ENCODE results near the gene ADAMTS2.

DNA sequence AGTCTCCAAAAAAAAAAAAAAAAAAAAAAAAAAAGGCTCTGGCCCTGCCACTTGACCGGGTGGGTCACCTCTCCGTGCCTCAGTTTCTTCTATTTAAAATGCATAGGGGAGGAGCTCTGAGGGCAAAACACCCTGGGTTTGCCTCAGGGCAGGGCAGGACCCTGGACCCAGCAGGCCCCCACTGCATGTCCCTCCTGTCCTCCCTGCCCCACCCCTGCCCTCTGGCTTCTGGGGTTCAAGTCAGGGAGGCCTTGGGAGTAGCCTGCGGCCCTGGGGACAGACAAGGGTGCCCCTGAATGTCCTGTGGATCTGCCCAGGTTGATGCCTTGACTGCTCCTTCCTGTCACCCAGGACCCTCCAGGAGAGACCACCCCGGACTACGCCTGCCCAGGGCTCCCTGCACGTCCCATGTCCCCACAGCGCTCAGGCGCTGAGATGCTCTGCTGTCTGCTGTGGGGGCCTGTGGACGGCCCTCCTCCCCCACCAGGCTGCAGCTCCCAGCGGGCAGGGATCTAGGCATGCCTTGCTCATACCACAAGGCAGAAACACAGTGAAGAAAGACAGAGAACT is 35.4 kb downstream of the ADAMTS2 start:
- TF ChIP-seq SRF (IDR thresholded peaks at IDR 0.05; ENCODE audit: low read depth, low read length), result no peak
- no peak for TF ChIP-seq JUN (IDR thresholded peaks at IDR 0.05; ENCODE audit: low read depth, low read length)
- TF ChIP-seq YY1 (IDR thresholded peaks at IDR 0.05; ENCODE audit: low read depth, low read length), result no peak
- TF ChIP-seq ZNF274 (IDR thresholded peaks at IDR 0.05; ENCODE audit: borderline replicate concordance, extremely low read depth, low read length), result no peak
- TF ChIP-seq CBX8 (IDR thresholded peaks at IDR 0.05; ENCODE audit: borderline replicate concordance, low read depth, low read length), result no peak
- no peak for TF ChIP-seq TEAD4 (IDR thresholded peaks at IDR 0.05; ENCODE audit: low read depth, low read length)
- TF ChIP-seq EZH2 (IDR thresholded peaks at IDR 0.05; ENCODE audit: low read depth, low read length, severe bottlenecking), result no peak
- TF ChIP-seq, protein P1, sequence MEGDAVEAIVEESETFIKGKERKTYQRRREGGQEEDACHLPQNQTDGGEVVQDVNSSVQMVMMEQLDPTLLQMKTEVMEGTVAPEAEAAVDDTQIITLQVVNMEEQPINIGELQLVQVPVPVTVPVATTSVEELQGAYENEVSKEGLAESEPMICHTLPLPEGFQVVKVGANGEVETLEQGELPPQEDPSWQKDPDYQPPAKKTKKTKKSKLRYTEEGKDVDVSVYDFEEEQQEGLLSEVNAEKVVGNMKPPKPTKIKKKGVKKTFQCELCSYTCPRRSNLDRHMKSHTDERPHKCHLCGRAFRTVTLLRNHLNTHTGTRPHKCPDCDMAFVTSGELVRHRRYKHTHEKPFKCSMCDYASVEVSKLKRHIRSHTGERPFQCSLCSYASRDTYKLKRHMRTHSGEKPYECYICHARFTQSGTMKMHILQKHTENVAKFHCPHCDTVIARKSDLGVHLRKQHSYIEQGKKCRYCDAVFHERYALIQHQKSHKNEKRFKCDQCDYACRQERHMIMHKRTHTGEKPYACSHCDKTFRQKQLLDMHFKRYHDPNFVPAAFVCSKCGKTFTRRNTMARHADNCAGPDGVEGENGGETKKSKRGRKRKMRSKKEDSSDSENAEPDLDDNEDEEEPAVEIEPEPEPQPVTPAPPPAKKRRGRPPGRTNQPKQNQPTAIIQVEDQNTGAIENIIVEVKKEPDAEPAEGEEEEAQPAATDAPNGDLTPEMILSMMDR (IDR thresholded peaks at IDR 0.05; ENCODE audit: control extremely low read depth in 1 of 3, insufficient read depth in 1 of 3, low read depth in 1 of 3, low read length in 3 of 3), result no peak
- TF ChIP-seq, protein P2, sequence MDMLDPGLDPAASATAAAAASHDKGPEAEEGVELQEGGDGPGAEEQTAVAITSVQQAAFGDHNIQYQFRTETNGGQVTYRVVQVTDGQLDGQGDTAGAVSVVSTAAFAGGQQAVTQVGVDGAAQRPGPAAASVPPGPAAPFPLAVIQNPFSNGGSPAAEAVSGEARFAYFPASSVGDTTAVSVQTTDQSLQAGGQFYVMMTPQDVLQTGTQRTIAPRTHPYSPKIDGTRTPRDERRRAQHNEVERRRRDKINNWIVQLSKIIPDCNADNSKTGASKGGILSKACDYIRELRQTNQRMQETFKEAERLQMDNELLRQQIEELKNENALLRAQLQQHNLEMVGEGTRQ (IDR thresholded peaks at IDR 0.05; ENCODE audit: low read length), result no peak
